GM19099 (cell line): ENCODE data around the gene LYRM4.

Experiments used
- POLR2A ChIP-seq: IDR thresholded peaks from 3 replicates; pipeline ENCODE4 v1.6.1; 2011; ENCODE audit warnings: low read depth; ENCODE audit not compliant: insufficient read length; ENCODE audit errors: extremely low read depth

The LYRM4 gene

GRCh38 chr6:5181510-5182317, 79.0 kb downstream of the LYRM4 start:
- no peak for TF ChIP-seq POLR2A

- no peak for TF ChIP-seq POLR2A
These were observed 80.1 kb downstream of the LYRM4 start for GRCh38 chr6:5180636-5181035.

- TF ChIP-seq POLR2A = no peak
These were observed 80.8 kb downstream of the LYRM4 start for GRCh38 chr6:5179917-5180316.

GRCh38 chr6:5178806-5179205, 81.9 kb downstream of the LYRM4 start:
- no peak for TF ChIP-seq POLR2A

- no peak for TF ChIP-seq POLR2A
These were observed 85.1 kb downstream of the LYRM4 start for GRCh38 chr6:5175635-5176034.

- no peak for TF ChIP-seq POLR2A
These were observed 85.8 kb downstream of the LYRM4 start for GRCh38 chr6:5174756-5175549.

GRCh38 chr6:5174244-5174643, 86.5 kb downstream of the LYRM4 start:
- peak; percentile 52 for TF ChIP-seq POLR2A

- TF ChIP-seq POLR2A = no peak
These were observed 86.9 kb downstream of the LYRM4 start for GRCh38 chr6:5173810-5174209.

GRCh38 chr6:5172897-5173474, 87.8 kb downstream of the LYRM4 start:
- TF ChIP-seq POLR2A = no peak

GRCh38 chr6:5172041-5172653, 88.6 kb downstream of the LYRM4 start:
- TF ChIP-seq POLR2A = no peak

GRCh38 chr6:5167501-5167900, 93.2 kb downstream of the LYRM4 start:
- no peak for TF ChIP-seq POLR2A

GRCh38 chr6:5164092-5164491, 96.7 kb downstream of the LYRM4 start:
- TF ChIP-seq POLR2A = no peak

GRCh38 chr6:5163247-5163646, 97.5 kb downstream of the LYRM4 start:
- TF ChIP-seq POLR2A = no peak

- TF ChIP-seq POLR2A = no peak
These were observed 98.4 kb downstream of the LYRM4 start for GRCh38 chr6:5162355-5162754.

- no peak for TF ChIP-seq POLR2A
These were observed 100.5 kb downstream of the LYRM4 start for GRCh38 chr6:5160206-5160605.

- TF ChIP-seq POLR2A = no peak
These were observed 101.6 kb downstream of the LYRM4 start for GRCh38 chr6:5159162-5159561.

- no peak for TF ChIP-seq POLR2A
These were observed 102.6 kb downstream of the LYRM4 start for GRCh38 chr6:5158180-5158579.
